ENCODE measurements around the gene CCDC12. TPM values are rescaled to one million over a fixed set of nuclear protein-coding genes. Genes with fewer than 3 reads are reported as not detected.

CCDC12 gene
- total RNA-seq, 4 donors from 2014 or later: 64.6 to 101 (median 82.5) TPM

DNA sequence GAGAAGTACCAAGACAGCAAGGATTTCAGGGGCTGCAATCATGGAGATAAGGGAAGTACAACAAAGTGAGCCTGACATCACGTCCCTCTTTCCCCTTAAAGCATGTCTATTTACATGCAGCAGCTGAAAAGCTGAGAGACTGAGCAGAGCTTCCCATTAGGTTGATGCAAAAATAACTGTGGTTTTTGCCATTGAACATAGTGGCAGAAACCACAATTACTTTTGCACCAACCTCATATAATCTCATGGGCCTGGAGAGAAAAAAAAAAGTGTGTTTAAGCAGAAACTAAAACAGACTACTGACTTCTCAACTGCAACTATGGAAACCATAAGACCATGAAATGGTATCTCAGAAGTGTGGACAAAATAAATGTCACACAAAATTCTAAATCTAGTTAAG is 48.3 kb downstream of the CCDC12 start:
- DNase-seq (ENCODE audit: low spot score in 2 of 2): no peak
- intact Hi-C loops (cut with DNase I; ENCODE audit: low total_unique reads): loop anchor here (5.0 kb wide), 1 partner anchor 74 kb away; no protein-coding TSS in a partner anchor
- no peak overlapping the region for H3K4me3 ChIP-seq (ENCODE audit: low read depth, poor library complexity, severe bottlenecking)
- TF ChIP-seq CTCF (IDR thresholded peaks at IDR 0.05) (no peak), POLR2A (IDR thresholded peaks at IDR 0.05) (no peak)
- 87 to 91% methylated on average over 1 of the region's 1 CpG for WGBS, 2 donors

DNA sequence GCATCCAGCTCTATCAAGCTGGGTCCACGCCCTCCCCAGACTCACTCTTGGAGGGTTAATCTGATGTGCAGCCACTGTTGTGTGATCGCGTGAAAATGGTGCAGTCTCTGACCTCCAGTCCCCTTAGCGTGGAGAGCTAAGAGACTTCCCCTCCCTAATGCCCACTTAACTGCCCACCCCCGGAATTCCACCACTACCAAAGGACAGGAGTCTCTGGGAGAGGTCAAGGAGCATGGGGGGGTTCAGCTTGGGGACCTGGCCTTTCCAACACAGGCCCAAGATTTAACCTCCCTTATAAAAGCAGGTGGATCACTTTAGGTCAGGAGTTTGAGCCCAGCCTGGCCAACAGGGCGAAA is 48.8 kb downstream of the CCDC12 start:
- no peak for TF ChIP-seq CTCF (IDR thresholded peaks at IDR 0.05)
- no peak for TF ChIP-seq POLR2A (IDR thresholded peaks at IDR 0.05)
- intact Hi-C loops (cut with DNase I; ENCODE audit: low total_unique reads): loop anchor here (5.0 kb wide), 1 partner anchor 75 kb away; no protein-coding TSS in a partner anchor
- H3K4me3 ChIP-seq (ENCODE audit: low read depth, poor library complexity, severe bottlenecking): no peak overlapping the region
- no peak for DNase-seq (ENCODE audit: low spot score in 2 of 2)
- 94 to 95% methylated on average over 5 to 6 of the region's 6 CpGs for WGBS, 2 donors

GRCh38 chr3:46926871-46927717 is 49.5 kb downstream of the CCDC12 start:
- WGBS, 2 donors: 69% methylated on average over 14 to 15 of the region's 15 CpGs
- DNase-seq (ENCODE audit: low spot score in 2 of 2): no peak
- H3K4me3 ChIP-seq (ENCODE audit: low read depth, poor library complexity, severe bottlenecking): no peak overlapping the region
- intact Hi-C loops (cut with DNase I; ENCODE audit: low total_unique reads): loop anchor here (5.0 kb wide), 1 partner anchor 75 kb away; no protein-coding TSS in a partner anchor
- TF ChIP-seq CTCF (IDR thresholded peaks at IDR 0.05): no peak

- WGBS, 2 donors: 88 to 93% methylated on average over 6 of the region's 6 CpGs
- intact Hi-C loops (cut with DNase I; ENCODE audit: low total_unique reads): loop anchor here (5.0 kb wide), 1 partner anchor 76 kb away; no protein-coding TSS in a partner anchor
- no peak overlapping the region for H3K4me3 ChIP-seq (ENCODE audit: low read depth, poor library complexity, severe bottlenecking)
- no peak for TF ChIP-seq CTCF (IDR thresholded peaks at IDR 0.05)
- DNase-seq (ENCODE audit: low spot score in 2 of 2): no peak
These were observed 50.1 kb downstream of the CCDC12 start for GRCh38 chr3:46926447-46926846.

DNA sequence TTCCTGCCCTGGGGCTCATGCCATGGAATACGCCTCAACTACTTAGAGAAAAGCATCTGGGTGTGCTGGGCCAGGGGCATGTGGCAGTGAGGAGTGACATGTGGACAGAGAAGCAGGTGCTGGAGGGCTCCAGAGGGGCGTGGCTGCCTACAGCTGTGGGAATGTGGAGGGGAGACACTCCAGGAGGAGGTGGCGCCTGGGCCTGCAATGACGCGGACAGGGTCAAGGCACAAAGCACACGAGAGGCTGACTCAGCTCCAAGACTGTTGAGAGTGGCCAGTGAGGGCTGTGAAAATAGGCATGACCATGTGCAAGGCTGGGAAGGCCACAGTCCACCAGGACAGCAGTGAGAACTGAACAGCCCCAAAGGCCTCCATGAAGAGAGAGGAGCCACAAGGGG is 50.5 kb downstream of the CCDC12 start:
- TF ChIP-seq POLR2A (IDR thresholded peaks at IDR 0.05) (no peak), CTCF (IDR thresholded peaks at IDR 0.05) (no peak)
- intact Hi-C loops (cut with DNase I; ENCODE audit: low total_unique reads): loop anchor here (5.0 kb wide), 1 partner anchor 76 kb away; no protein-coding TSS in a partner anchor
- H3K4me3 ChIP-seq (ENCODE audit: low read depth, poor library complexity, severe bottlenecking): no peak overlapping the region
- WGBS, 2 donors: 62 to 75% methylated on average over 6 of the region's 6 CpGs
- no peak for DNase-seq (ENCODE audit: low spot score in 2 of 2)

Data from lower leg skin (tissue), 4 donors.